ENCODE measurements around the gene TMPRSS4. TPM values are rescaled to one million over a fixed set of nuclear protein-coding genes. Genes with fewer than 3 reads are reported as not detected.

TMPRSS4 gene
- total and polyA plus RNA-seq, 4 donors: 4.8 to 10.1 (median 8.7) TPM

DNA sequence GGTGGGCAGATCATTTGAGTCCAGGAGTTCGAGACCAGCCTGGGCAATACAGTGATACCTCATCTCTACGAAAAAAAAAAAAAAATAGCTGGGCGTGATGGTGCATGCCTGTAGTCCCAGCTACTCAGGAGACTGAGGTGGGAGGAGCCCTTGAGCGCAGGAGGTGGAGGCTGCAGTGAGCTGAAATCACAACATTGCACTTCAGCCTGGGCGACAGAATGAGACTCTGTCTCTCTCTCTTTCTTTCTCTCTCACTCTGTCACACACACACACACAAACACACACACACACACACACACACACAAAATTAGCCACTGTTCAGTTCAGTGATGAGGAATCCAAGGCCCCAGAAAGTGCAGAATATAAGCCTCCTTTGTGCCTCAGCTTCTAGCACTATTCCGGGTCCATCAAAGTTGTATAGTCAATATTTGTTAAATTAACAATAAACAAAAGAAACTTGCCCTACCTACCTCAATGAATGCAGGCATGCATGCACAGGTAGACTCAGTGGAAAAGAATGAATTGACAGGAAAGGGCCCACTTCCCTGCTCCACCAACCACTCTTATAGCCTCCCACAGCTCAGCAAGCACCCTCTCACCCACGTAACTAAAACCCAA, 13.8 kb downstream of the TMPRSS4 start:
- ATAC-seq (ENCODE audit: insufficient read depth, low FRiP score) (no peak), DNase-seq (no peak)
- Histone ChIP-seq H3K9ac (ENCODE audit: insufficient read depth in 1 of 2, low read length in 2 of 2) (no peak overlapping the region), H3K36me3 (ENCODE audit: control insufficient read depth in 4 of 4, insufficient read depth in 4 of 4, low read length in 4 of 4) (no peaks in the 10 kb centered on the region), H3K4me1 (ENCODE audit: control insufficient read depth in 5 of 5, insufficient read depth in 5 of 5, low read length in 5 of 5) (no peaks in the 10 kb centered on the region), H3K27me3 (ENCODE audit: control insufficient read depth in 3 of 3, insufficient read depth in 3 of 3, low read length in 2 of 3) (no peaks in the 10 kb centered on the region), H3K9me3 (ENCODE audit: control insufficient read depth in 4 of 4, insufficient read depth in 3 of 4, low read length in 3 of 4) (peaks cover 0 to 20% (median 0%) of the 10 kb centered on the region in 4 donors), H3K27ac (ENCODE audit: low read depth in 1 of 2, low read length in 1 of 2) (no peak overlapping the region), H3K4me3 (no peak overlapping the region)
- TF ChIP-seq, protein P1, sequence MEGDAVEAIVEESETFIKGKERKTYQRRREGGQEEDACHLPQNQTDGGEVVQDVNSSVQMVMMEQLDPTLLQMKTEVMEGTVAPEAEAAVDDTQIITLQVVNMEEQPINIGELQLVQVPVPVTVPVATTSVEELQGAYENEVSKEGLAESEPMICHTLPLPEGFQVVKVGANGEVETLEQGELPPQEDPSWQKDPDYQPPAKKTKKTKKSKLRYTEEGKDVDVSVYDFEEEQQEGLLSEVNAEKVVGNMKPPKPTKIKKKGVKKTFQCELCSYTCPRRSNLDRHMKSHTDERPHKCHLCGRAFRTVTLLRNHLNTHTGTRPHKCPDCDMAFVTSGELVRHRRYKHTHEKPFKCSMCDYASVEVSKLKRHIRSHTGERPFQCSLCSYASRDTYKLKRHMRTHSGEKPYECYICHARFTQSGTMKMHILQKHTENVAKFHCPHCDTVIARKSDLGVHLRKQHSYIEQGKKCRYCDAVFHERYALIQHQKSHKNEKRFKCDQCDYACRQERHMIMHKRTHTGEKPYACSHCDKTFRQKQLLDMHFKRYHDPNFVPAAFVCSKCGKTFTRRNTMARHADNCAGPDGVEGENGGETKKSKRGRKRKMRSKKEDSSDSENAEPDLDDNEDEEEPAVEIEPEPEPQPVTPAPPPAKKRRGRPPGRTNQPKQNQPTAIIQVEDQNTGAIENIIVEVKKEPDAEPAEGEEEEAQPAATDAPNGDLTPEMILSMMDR (IDR thresholded peaks at IDR 0.05; ENCODE audit: control extremely low read depth, extremely low read depth): no peak
- 81 to 85% methylated on average over 7 of the region's 7 CpGs for WGBS, 2 donors

DNA sequence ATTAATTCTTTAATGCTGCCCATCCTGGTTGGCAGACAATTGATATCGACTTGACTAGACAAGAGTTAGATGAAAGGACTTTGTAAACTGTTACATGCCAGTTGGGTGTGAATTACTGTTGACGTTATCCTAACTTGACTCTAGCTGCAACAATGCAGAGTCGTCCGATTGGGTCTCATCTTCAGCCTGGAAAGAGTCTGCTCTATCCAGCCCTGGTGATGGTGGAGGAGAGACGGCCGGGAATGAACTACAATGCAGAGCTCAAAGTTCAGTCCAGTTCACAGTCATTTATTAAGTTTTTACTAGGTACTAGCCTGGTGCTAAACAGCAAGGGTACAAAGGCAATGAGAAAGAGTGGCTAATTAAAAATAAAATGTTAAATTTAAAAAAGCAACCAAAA, 14.8 kb downstream of the TMPRSS4 start:
- no peaks in the 10 kb centered on the region for H3K36me3 ChIP-seq (ENCODE audit: control insufficient read depth in 4 of 4, insufficient read depth in 4 of 4, low read length in 4 of 4)
- H3K4me3 ChIP-seq: no peak overlapping the region
- H3K27me3 ChIP-seq (ENCODE audit: control insufficient read depth in 3 of 3, insufficient read depth in 3 of 3, low read length in 2 of 3): no peaks in the 10 kb centered on the region
- H3K9ac ChIP-seq (ENCODE audit: insufficient read depth in 1 of 2, low read length in 2 of 2): no peak overlapping the region
- 79 to 86% methylated on average over 6 of the region's 6 CpGs for WGBS, 2 donors
- no peaks in the 10 kb centered on the region for H3K4me1 ChIP-seq (ENCODE audit: control insufficient read depth in 5 of 5, insufficient read depth in 5 of 5, low read length in 5 of 5)
- DNase-seq (no peak), ATAC-seq (ENCODE audit: insufficient read depth, low FRiP score) (no peak)
- TF ChIP-seq, protein P1 (IDR thresholded peaks at IDR 0.05; ENCODE audit: control extremely low read depth, extremely low read depth): no peak
- H3K27ac ChIP-seq (ENCODE audit: low read depth in 1 of 2, low read length in 1 of 2): no peak overlapping the region
- peaks cover 0 to 16% (median 0%) of the 10 kb centered on the region in 4 donors for H3K9me3 ChIP-seq (ENCODE audit: control insufficient read depth in 4 of 4, insufficient read depth in 3 of 4, low read length in 3 of 4)

DNA sequence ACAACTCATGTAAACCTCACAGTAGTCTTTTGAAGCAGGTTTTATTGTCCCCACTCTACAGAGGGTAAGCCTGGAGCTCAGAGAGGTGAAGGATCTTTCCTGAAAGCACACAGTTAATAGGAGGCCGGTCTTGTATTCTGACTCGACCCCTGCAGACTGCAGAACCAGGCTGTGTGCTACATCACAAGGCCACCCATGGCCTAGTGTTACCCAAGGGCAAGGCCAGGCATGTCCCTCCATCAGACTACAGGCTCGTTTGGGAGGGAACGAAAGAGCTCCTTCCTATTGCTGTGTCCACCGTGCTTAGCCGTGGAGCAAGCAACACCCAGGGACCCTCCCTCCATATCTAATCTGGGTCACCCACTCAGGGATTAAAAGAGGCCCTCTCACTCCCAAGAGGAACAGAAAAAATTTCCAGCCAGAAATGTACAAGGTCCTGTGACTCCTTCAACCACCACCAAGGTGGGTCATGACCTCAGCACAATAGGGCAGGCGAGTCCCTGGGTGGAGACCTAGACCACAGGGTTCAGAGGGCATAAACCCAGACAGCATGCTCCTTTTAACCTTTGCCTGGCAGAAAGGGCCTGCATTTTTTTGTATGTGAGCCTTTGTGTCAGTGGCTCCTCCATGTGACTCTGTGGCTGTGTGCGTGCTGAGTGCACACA, 16.2 kb downstream of the TMPRSS4 start:
- Histone ChIP-seq H3K9me3 (ENCODE audit: control insufficient read depth in 4 of 4, insufficient read depth in 3 of 4, low read length in 3 of 4) (peaks cover 0 to 5% (median 0%) of the 10 kb centered on the region in 4 donors), H3K27me3 (ENCODE audit: control insufficient read depth in 3 of 3, insufficient read depth in 3 of 3, low read length in 2 of 3) (peaks cover 0 to under 1% (median 0%) of the 10 kb centered on the region in 3 donors), H3K27ac (ENCODE audit: low read depth in 1 of 2, low read length in 1 of 2) (no peak overlapping the region), H3K4me1 (ENCODE audit: control insufficient read depth in 5 of 5, insufficient read depth in 5 of 5, low read length in 5 of 5) (no peaks in the 10 kb centered on the region), H3K9ac (ENCODE audit: insufficient read depth in 1 of 2, low read length in 2 of 2) (no peak overlapping the region), H3K4me3 (no peak overlapping the region), H3K36me3 (ENCODE audit: control insufficient read depth in 4 of 4, insufficient read depth in 4 of 4, low read length in 4 of 4) (no peaks in the 10 kb centered on the region)
- DNase-seq (no peak), ATAC-seq (ENCODE audit: insufficient read depth, low FRiP score) (no peak)
- TF ChIP-seq, protein P1 (IDR thresholded peaks at IDR 0.05; ENCODE audit: control extremely low read depth, extremely low read depth): no peak
- 69 to 91% methylated on average over 8 of the region's 8 CpGs for WGBS, 2 donors
